ENCODE results near the gene MTCL1. TPM values are rescaled to one million over a fixed set of nuclear protein-coding genes. Genes with fewer than 3 reads are reported as not detected.

The MTCL1 gene
- total and polyA plus RNA-seq, 2 of the 8 experiments (the other 6 are each of a cell fraction or from before 2014, with no cell fraction given), result 16.6 to 60.8 TPM

- no peaks in the 10 kb centered on the region for H3K79me1 ChIP-seq (ENCODE audit: low read depth, low read length)
- H2BK120ac ChIP-seq (replicated peaks; ENCODE audit: low read depth, low read length), result no peak overlapping the region
- H3K14ac ChIP-seq (ENCODE audit: insufficient read length), result no peak overlapping the region
- DNase-seq (ENCODE audit: low read depth in 1 of 2, low spot score in 2 of 2) (no peak), FAIRE-seq (no peak)
- H3K36me3 ChIP-seq (ENCODE audit: control insufficient read depth in 2 of 4, insufficient read depth in 4 of 4, low read length in 3 of 4), result peaks cover 9 to 26% (median 19%) of the 10 kb centered on the region in 4 experiments; a peak in 7 of 8 replicates
- H3K4me2 ChIP-seq (ENCODE audit: insufficient read depth in 1 of 2, low read depth in 2 of 2, low read length in 2 of 2), result no peak overlapping the region
- H3K79me2 ChIP-seq (ENCODE audit: control insufficient read depth in 1 of 2, insufficient read depth in 2 of 2, low read length in 2 of 2), result no peaks in the 10 kb centered on the region
- no peak overlapping the region for H2BK12ac ChIP-seq (ENCODE audit: low read depth, low read length)
- H4K20me1 ChIP-seq (replicated peaks in 1 of 2; ENCODE audit: control insufficient read depth in 1 of 2, insufficient read depth in 2 of 2, low read length in 2 of 2), result peaks cover 0 to 3% of the 10 kb centered on the region in 2 experiments
- H3K23ac ChIP-seq (ENCODE audit: insufficient read length), result no peak overlapping the region
- no peak overlapping the region for H3K4me3 ChIP-seq (ENCODE audit: extremely low read depth in 1 of 4, insufficient read depth in 2 of 4, low read depth in 3 of 4, low read length in 4 of 4)
- no peak overlapping the region for H2AFZ ChIP-seq (ENCODE audit: low read length)
- H2BK15ac ChIP-seq (ENCODE audit: low read length), result no peak overlapping the region
- no peak overlapping the region for H4K5ac ChIP-seq (ENCODE audit: insufficient read length, low read depth, low read length)
- H3K4me1 ChIP-seq (replicated peaks in 1 of 4; ENCODE audit: control insufficient read depth in 3 of 4, insufficient read depth in 4 of 4, low read length in 3 of 4), result peaks cover 0 to 2% (median 0%) of the 10 kb centered on the region in 4 experiments; a peak in 1 of 7 replicates
- H3K27ac ChIP-seq (ENCODE audit: low read depth, low read length), result no peak overlapping the region; the same call in 1 of the 2 replicates
- no peak overlapping the region for H2AK5ac ChIP-seq (ENCODE audit: low read depth, low read length)
- no peak overlapping the region for H3K4ac ChIP-seq (replicated peaks; ENCODE audit: insufficient read length, low read depth, low read length)
- H3K23me2 ChIP-seq (ENCODE audit: low read depth, low read length), result no peaks in the 10 kb centered on the region
- H4K91ac ChIP-seq (replicated peaks; ENCODE audit: insufficient read length, low read length), result no peak overlapping the region
- H4K8ac ChIP-seq (ENCODE audit: extremely low read depth, insufficient read depth, low read length), result no peak overlapping the region
- no peak overlapping the region for H3K56ac ChIP-seq (replicated peaks; ENCODE audit: insufficient read length, low read depth, low read length)
- no peak overlapping the region for H3K18ac ChIP-seq (ENCODE audit: extremely low read depth, low read length)
- H3K9ac ChIP-seq (replicated peaks in 1 of 4; ENCODE audit: extremely low read depth in 1 of 4, low read depth in 3 of 4, low read length in 3 of 4), result no peak overlapping the region
- H3K9me3 ChIP-seq (ENCODE audit: insufficient read depth in 2 of 2, low read depth in 1 of 2, low read length in 1 of 2), result no peaks in the 10 kb centered on the region; a peak in 1 of 4 replicates
- no peak overlapping the region for H2BK20ac ChIP-seq (ENCODE audit: low read length)
- H3K27me3 ChIP-seq (replicated peaks in 1 of 4; ENCODE audit: control insufficient read depth in 3 of 4, extremely low read depth in 1 of 4, insufficient read depth in 3 of 4, low read length in 3 of 4), result no peaks in the 10 kb centered on the region; a peak in 1 of 7 replicates
- ChIA-PET POLR2A (ENCODE audit: partially characterized antibody) (no interaction called here), CTCF (ENCODE audit: partially characterized antibody) (no interaction called here)
- WGBS, 2 experiments (ENCODE audit: extremely low coverage in 1 of 2, insufficient coverage in 1 of 2, insufficient read length in 1 of 2, insufficient replicate concordance in 2 of 2, low coverage in 1 of 2, low lambda C conversion rate in 2 of 2, missing lambda C conversion rate in 1 of 2), result 84% methylated on average over 12 of the region's 12 CpGs; no CpG with 5 or more reads in 1 of the 2 experiments
- no peak overlapping the region for H2BK5ac ChIP-seq (ENCODE audit: low read depth, low read length)
- no peak for TF ChIP-seq RAD21 (IDR thresholded peaks at IDR 0.05 in 1 of 2, conservative IDR thresholded peaks at IDR 0.05 in 1 of 2; ENCODE audit: low read depth in 2 of 2, low read length in 2 of 2)
- no peak for TF ChIP-seq MAFK (IDR thresholded peaks at IDR 0.05; ENCODE audit: low read depth, low read length)
- TF ChIP-seq CREB1 (IDR thresholded peaks at IDR 0.05), result no peak
- TF ChIP-seq E2F6 (IDR thresholded peaks at IDR 0.05), result no peak
- no peak for TF ChIP-seq TAF1 (IDR thresholded peaks at IDR 0.05; ENCODE audit: low read depth, low read length)
- no peak for TF ChIP-seq KDM1A (IDR thresholded peaks at IDR 0.05; ENCODE audit: borderline replicate concordance, low read length)
- TF ChIP-seq HDAC6 (IDR thresholded peaks at IDR 0.05; ENCODE audit: low read depth, low read length), result no peak
- TF ChIP-seq, protein P1, sequence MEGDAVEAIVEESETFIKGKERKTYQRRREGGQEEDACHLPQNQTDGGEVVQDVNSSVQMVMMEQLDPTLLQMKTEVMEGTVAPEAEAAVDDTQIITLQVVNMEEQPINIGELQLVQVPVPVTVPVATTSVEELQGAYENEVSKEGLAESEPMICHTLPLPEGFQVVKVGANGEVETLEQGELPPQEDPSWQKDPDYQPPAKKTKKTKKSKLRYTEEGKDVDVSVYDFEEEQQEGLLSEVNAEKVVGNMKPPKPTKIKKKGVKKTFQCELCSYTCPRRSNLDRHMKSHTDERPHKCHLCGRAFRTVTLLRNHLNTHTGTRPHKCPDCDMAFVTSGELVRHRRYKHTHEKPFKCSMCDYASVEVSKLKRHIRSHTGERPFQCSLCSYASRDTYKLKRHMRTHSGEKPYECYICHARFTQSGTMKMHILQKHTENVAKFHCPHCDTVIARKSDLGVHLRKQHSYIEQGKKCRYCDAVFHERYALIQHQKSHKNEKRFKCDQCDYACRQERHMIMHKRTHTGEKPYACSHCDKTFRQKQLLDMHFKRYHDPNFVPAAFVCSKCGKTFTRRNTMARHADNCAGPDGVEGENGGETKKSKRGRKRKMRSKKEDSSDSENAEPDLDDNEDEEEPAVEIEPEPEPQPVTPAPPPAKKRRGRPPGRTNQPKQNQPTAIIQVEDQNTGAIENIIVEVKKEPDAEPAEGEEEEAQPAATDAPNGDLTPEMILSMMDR (IDR thresholded peaks at IDR 0.05; ENCODE audit: control extremely low read depth in 1 of 3, insufficient read depth in 1 of 3, low read depth in 1 of 3, low read length in 3 of 3), result no peak
- no peak for TF ChIP-seq SRF (IDR thresholded peaks at IDR 0.05; ENCODE audit: low read depth, low read length)
- no peak for TF ChIP-seq SUZ12 (IDR thresholded peaks at IDR 0.05; ENCODE audit: low read length)
- no peak for TF ChIP-seq CHD1 (IDR thresholded peaks at IDR 0.05; ENCODE audit: low read depth, low read length)
Measured at GRCh38 chr18:8826971-8827370, 121.6 kb downstream of the MTCL1 start.
